Gastroesophageal sphincter (tissue), 3 donors: ENCODE results near the gene MARK2.

Experiments
- CTCF ChIP-seq, 4 experiments: fragments of 200-600 bp in 2 of 4; fragments of 450-650 bp in 2 of 4; sonication (generic) in 1 of 4; IDR thresholded peaks; one replicate each; pipeline ENCODE4 v1.5.1; 2017 to 2019; ENCODE audit warnings: antibody characterized with exemption in 4 of 4, mild to moderate bottlenecking in 2 of 4, moderate library complexity in 2 of 4
- POLR2A ChIP-seq, 2 donors: fragments of 450-650 bp; IDR thresholded peaks; one replicate each; pipeline ENCODE4 v1.6.1; 2017; ENCODE audit warnings: antibody characterized with exemption in 2 of 2, mild to moderate bottlenecking in 2 of 2, moderate library complexity in 1 of 2
- POLR2AphosphoS5 ChIP-seq: sonication (generic); formaldehyde crosslinking; IDR thresholded peaks from one replicate; pipeline ENCODE4 v1.6.1; 2017; ENCODE audit warnings: antibody characterized with exemption

GRCh38 chr11:63877658-63878241, 38.8 kb downstream of the MARK2 start:
- TF ChIP-seq CTCF (IDR thresholded peaks at IDR 0.05) (no peak), POLR2A (IDR thresholded peaks at IDR 0.05) (no peak), POLR2AphosphoS5 (no peak)
